H1 (cell line): ENCODE results near the gene DAO. TPM values are rescaled to one million over a fixed set of nuclear protein-coding genes. Genes with fewer than 3 reads are reported as not detected.

Experiments
- CTCF ChIA-PET: fragments of 300-600 bp; sonication (Branson Sonifier 250); formaldehyde crosslinking; loops from one replicate; lab custom pipeline; 2021; ENCODE audit not compliant: partially characterized antibody; lab: Charles Lee
- POLR2A ChIA-PET: fragments of 300-600 bp; sonication (Branson Sonifier 250); formaldehyde crosslinking; loops from one replicate; lab custom pipeline; 2021; ENCODE audit warnings: inconsistent platforms; ENCODE audit not compliant: partially characterized antibody; lab: Charles Lee
- DNase-seq, 2 experiments: peaks; one replicate each; pipeline versions ENCODE4 v3.0.0 to v3.0.0-alpha.2; 2010 to 2022; ENCODE audit warnings: low spot score in 2 of 2, low read depth in 1 of 2, mixed read lengths in 1 of 2
- FAIRE-seq: peaks from 2 replicates; lab custom pipeline; 2011; peaks lifted over from hg19 to GRCh38; lab: Jason Lieb, UNC
- H2AFZ ChIP-seq: 2 replicates; pipeline ENCODE4 v1.8.1; 2012; ENCODE audit warnings: low read length, inconsistent platforms
- H2AK5ac ChIP-seq: 2 replicates; pipeline ENCODE4 v1.6.1; 2013; ENCODE audit warnings: low read depth, low read length
- H2BK120ac ChIP-seq: replicated peaks from 2 replicates; pipeline ENCODE3; 2013; ENCODE audit warnings: low read depth, low read length, inconsistent platforms
- H2BK12ac ChIP-seq: 2 replicates; pipeline ENCODE4 v1.6.1; 2013; ENCODE audit warnings: low read depth, low read length
- H2BK15ac ChIP-seq: 2 replicates; pipeline ENCODE4 v1.6.1; 2013; ENCODE audit warnings: low read length
- H2BK20ac ChIP-seq: 2 replicates; pipeline ENCODE4 v1.6.1; 2013; ENCODE audit warnings: low read length
- H2BK5ac ChIP-seq: 2 replicates; pipeline ENCODE4 v1.6.1; 2013; ENCODE audit warnings: low read depth, low read length
- H3K14ac ChIP-seq: 2 replicates; pipeline ENCODE4 v1.6.1; 2013; ENCODE audit warnings: inconsistent platforms; ENCODE audit not compliant: insufficient read length
- H3K18ac ChIP-seq: 2 replicates; pipeline ENCODE4 v1.6.1; 2013; ENCODE audit warnings: low read length; ENCODE audit errors: extremely low read depth
- H3K23ac ChIP-seq: 2 replicates; pipeline ENCODE4 v1.6.1; 2013; ENCODE audit warnings: inconsistent platforms; ENCODE audit not compliant: insufficient read length
- H3K23me2 ChIP-seq: 2 replicates; pipeline ENCODE4 v1.6.1; 2013; ENCODE audit warnings: low read depth, low read length
- H3K27ac ChIP-seq: 2 replicates; pipeline ENCODE4 v1.6.1; 2011; ENCODE audit warnings: low read depth, low read length, inconsistent platforms
- H3K27me3 ChIP-seq, 4 experiments: replicated peaks in 1 of 4; 1 replicate in 1 of 4; 2 replicates in 3 of 4; pipeline versions ENCODE4 v1.6.1 to v1.8.1; 2011 to 2013; ENCODE audit warnings: low read length in 3 of 4, mild to moderate bottlenecking in 3 of 4, inconsistent platforms in 2 of 4, mixed read lengths in 2 of 4, moderate library complexity in 1 of 4; ENCODE audit not compliant: control insufficient read depth in 3 of 4, insufficient read depth in 3 of 4; ENCODE audit errors: extremely low read depth in 1 of 4
- H3K36me3 ChIP-seq, 4 experiments: 2 replicates each; pipeline versions ENCODE4 v1.6.1 to v1.8.1; 2011 to 2013; ENCODE audit warnings: mild to moderate bottlenecking in 4 of 4, low read length in 3 of 4, moderate library complexity in 2 of 4, control low read depth in 1 of 4, inconsistent platforms in 1 of 4; ENCODE audit not compliant: insufficient read depth in 4 of 4, control insufficient read depth in 2 of 4
- H3K4ac ChIP-seq: replicated peaks from 2 replicates; pipeline ENCODE3; 2013; ENCODE audit warnings: low read length, low read depth, mixed read lengths, inconsistent platforms; ENCODE audit not compliant: insufficient read length
- H3K4me1 ChIP-seq, 4 experiments: replicated peaks in 1 of 4; 1 replicate in 1 of 4; 2 replicates in 3 of 4; pipeline versions ENCODE4 v1.6.1 to v1.8.1; 2011 to 2013; ENCODE audit warnings: low read length in 3 of 4, inconsistent platforms in 2 of 4, mixed read lengths in 1 of 4; ENCODE audit not compliant: insufficient read depth in 4 of 4, control insufficient read depth in 3 of 4
- H3K4me2 ChIP-seq, 2 experiments: 2 replicates each; pipeline versions ENCODE4 v1.6.1 to v1.8.1; 2011 to 2013; ENCODE audit warnings: low read depth in 2 of 2, low read length in 2 of 2, control low read depth in 1 of 2, inconsistent platforms in 1 of 2, mild to moderate bottlenecking in 1 of 2; ENCODE audit not compliant: insufficient read depth in 1 of 2
- H3K4me3 ChIP-seq, 4 experiments: fragments of 200-600, 300-600 bp in 1 of 4; sonication (generic), shearing (Covaris generic), sonication (Bioruptor Twin) in 1 of 4; 2 replicates each; pipeline versions ENCODE4 v1.5.1 to v1.8.1; 2011 to 2016; ENCODE audit warnings: low read length in 4 of 4, low read depth in 3 of 4, control low read depth in 2 of 4, inconsistent platforms in 2 of 4, mild to moderate bottlenecking in 2 of 4, mixed read lengths in 1 of 4, moderate library complexity in 1 of 4; ENCODE audit not compliant: insufficient read depth in 2 of 4; ENCODE audit errors: extremely low read depth in 1 of 4
- H3K56ac ChIP-seq: replicated peaks from 2 replicates; pipeline ENCODE3; 2013; ENCODE audit warnings: low read depth, mild to moderate bottlenecking, mixed read lengths, low read length, inconsistent platforms; ENCODE audit not compliant: insufficient read length
- H3K79me1 ChIP-seq: 2 replicates; pipeline ENCODE4 v1.6.1; 2013; ENCODE audit warnings: low read depth, low read length, control low read depth
- H3K79me2 ChIP-seq, 2 experiments: 2 replicates each; pipeline versions ENCODE4 v1.6.1 to v1.8.1; 2012 to 2013; ENCODE audit warnings: low read length in 2 of 2, mild to moderate bottlenecking in 2 of 2, inconsistent platforms in 1 of 2; ENCODE audit not compliant: insufficient read depth in 2 of 2, control insufficient read depth in 1 of 2
- H3K9ac ChIP-seq, 4 experiments: replicated peaks in 1 of 4; 1 replicate in 1 of 4; 2 replicates in 3 of 4; pipeline versions ENCODE4 v1.6.1 to v1.8.1; 2011 to 2013; ENCODE audit warnings: low read depth in 3 of 4, low read length in 3 of 4, control low read depth in 2 of 4, mild to moderate bottlenecking in 2 of 4, moderate library complexity in 2 of 4, inconsistent platforms in 1 of 4; ENCODE audit errors: extremely low read depth in 1 of 4
- H3K9me3 ChIP-seq, 2 experiments: 2 replicates each; pipeline versions ENCODE4 v1.6.1 to v1.8.1; 2012 to 2013; ENCODE audit warnings: mild to moderate bottlenecking in 2 of 2, moderate library complexity in 2 of 2, control low read depth in 1 of 2, inconsistent platforms in 1 of 2, low read depth in 1 of 2, low read length in 1 of 2, mixed read lengths in 1 of 2; ENCODE audit not compliant: insufficient read depth in 2 of 2
- H4K20me1 ChIP-seq, 2 experiments: replicated peaks in 1 of 2; 2 replicates each; pipeline versions ENCODE3 to v1.8.1; 2011 to 2013; ENCODE audit warnings: inconsistent platforms in 2 of 2, low read length in 2 of 2, mild to moderate bottlenecking in 1 of 2; ENCODE audit not compliant: insufficient read depth in 2 of 2, control insufficient read depth in 1 of 2
- H4K5ac ChIP-seq: 2 replicates; pipeline ENCODE4 v1.6.1; 2013; ENCODE audit warnings: low read length, low read depth, mixed read lengths, inconsistent platforms; ENCODE audit not compliant: insufficient read length
- H4K8ac ChIP-seq: 2 replicates; pipeline ENCODE4 v1.8.0; 2013; ENCODE audit warnings: mild to moderate bottlenecking, moderate library complexity, low read length, inconsistent platforms; ENCODE audit not compliant: insufficient read depth; ENCODE audit errors: extremely low read depth
- H4K91ac ChIP-seq: replicated peaks from 2 replicates; pipeline ENCODE3; 2013; ENCODE audit warnings: low read length, mixed read lengths, inconsistent platforms; ENCODE audit not compliant: insufficient read length
- EP300 ChIP-seq, 2 experiments: IDR thresholded peaks; 1 replicate in 1 of 2; 2 replicates in 1 of 2; pipeline ENCODE4 v1.6.1; 2011 to 2012; ENCODE audit warnings: low read depth in 2 of 2, low read length in 2 of 2, mild to moderate bottlenecking in 2 of 2, borderline replicate concordance in 1 of 2, inconsistent platforms in 1 of 2, moderate library complexity in 1 of 2
- HDAC2 ChIP-seq, 2 experiments: fragments of 300-600 bp in 1 of 2; sonication (generic) in 1 of 2; IDR thresholded peaks; 2 replicates each; pipeline ENCODE4 v1.6.1; 2011 to 2012; ENCODE audit warnings: low read depth in 2 of 2, low read length in 2 of 2, mild to moderate bottlenecking in 2 of 2, moderate library complexity in 2 of 2, borderline replicate concordance in 1 of 2, inconsistent platforms in 1 of 2
- PHF8 ChIP-seq: fragments of 200-600 bp; sonication (generic); conservative IDR thresholded peaks from 2 replicates; pipeline ENCODE4 v1.7.1; 2012; ENCODE audit warnings: low read depth, mild to moderate bottlenecking, inconsistent platforms, low read length, moderate library complexity
- POU5F1 ChIP-seq: IDR thresholded peaks from 2 replicates; pipeline ENCODE4 v1.6.1; 2011; ENCODE audit warnings: low read depth, mild to moderate bottlenecking, low read length, moderate library complexity
- WGBS, 2 experiments: shearing (Covaris generic) in 1 of 2; methylation state at CpG; one replicate each; pipeline versions ENCODE4 v1.1.6 to v1.1.7; 2013 to 2015; ENCODE audit warnings: low lambda C conversion rate in 2 of 2, mixed read lengths in 2 of 2, inconsistent platforms in 1 of 2, low coverage in 1 of 2, missing lambda C conversion rate in 1 of 2; ENCODE audit not compliant: insufficient replicate concordance in 2 of 2, insufficient coverage in 1 of 2, insufficient read length in 1 of 2; ENCODE audit errors: extremely low coverage in 1 of 2, missing lambda C conversion rate in 1 of 2; 5-methylcytosine and 5-hydroxymethylcytosine counted together
- polyA plus RNA-seq, 7 experiments: library from polyadenylated mRNA; depleted of rRNA in 3 of 7; stranded (reverse) in 5 of 7; unstranded in 2 of 7; fragments of >200 nt in 5 of 7; fragments of 200-250 nt in 2 of 7; gene quantifications; 1 replicate in 5 of 7; 2 replicates in 1 of 7; 4 replicates in 1 of 7; pipeline versions ENCODE4 v1.2.1 to v1.2.3, GENCODE V29; 2011 to 2013; ENCODE audit warnings: missing spikeins in 2 of 7, mixed read lengths in 2 of 7
- total RNA-seq: library from RNA; stranded (reverse); fragmentation: NEBNext Ultra II Directional; extraction: Animal tissue kit (Norgen Biotek cat#: 25700); gene quantifications from 2 replicates; pipeline ENCODE4 v1.2.1, GENCODE V29; 2021

DAO gene
- total and polyA plus RNA-seq, 2 of the 8 experiments (the other 6 are each of a cell fraction or from before 2014, with no cell fraction given), result not detected

- no peak overlapping the region for H3K56ac ChIP-seq
- no peak overlapping the region for H3K14ac ChIP-seq
- 81% methylated on average over 4 of the region's 4 CpGs; no CpG with 5 or more reads in 1 of the 2 experiments for WGBS, 2 experiments
- H2BK20ac ChIP-seq, result no peak overlapping the region
- no peaks in the 10 kb centered on the region for H3K23me2 ChIP-seq
- H4K5ac ChIP-seq, result no peak overlapping the region
- H3K27ac ChIP-seq, result no peak overlapping the region
- H3K36me3 ChIP-seq, result no peaks in the 10 kb centered on the region
- no peak overlapping the region for H3K4me3 ChIP-seq
- no peak overlapping the region for H2BK15ac ChIP-seq
- H3K27me3 ChIP-seq, result no peaks in the 10 kb centered on the region
- no peak overlapping the region for H3K23ac ChIP-seq
- H4K8ac ChIP-seq, result no peak overlapping the region
- no peaks in the 10 kb centered on the region for H3K79me2 ChIP-seq
- no peaks in the 10 kb centered on the region for H3K79me1 ChIP-seq
- no peak overlapping the region for H4K91ac ChIP-seq
- H3K4ac ChIP-seq, result no peak overlapping the region
- no peak overlapping the region for H3K4me2 ChIP-seq
- H3K9me3 ChIP-seq, result no peaks in the 10 kb centered on the region
- no peaks in the 10 kb centered on the region for H4K20me1 ChIP-seq
- ChIA-PET POLR2A (no interaction called here), CTCF (interaction anchor here (0.9 to 2.4 kb wide), 3 partner anchors 15 to 126 kb away, joined by 3 to 12 read pairs (median 4); no protein-coding TSS in a partner anchor)
- H3K9ac ChIP-seq, result no peak overlapping the region
- H3K4me1 ChIP-seq, result no peaks in the 10 kb centered on the region
- H2BK12ac ChIP-seq, result no peak overlapping the region
- DNase-seq (no peak), FAIRE-seq (no peak)
- H2BK120ac ChIP-seq, result no peak overlapping the region
- no peak overlapping the region for H2BK5ac ChIP-seq
- H2AK5ac ChIP-seq, result no peak overlapping the region
- H2AFZ ChIP-seq, result no peak overlapping the region
- no peak overlapping the region for H3K18ac ChIP-seq
- TF ChIP-seq PHF8 (no peak), EP300 (IDR thresholded peaks at IDR 0.05; ENCODE audit: borderline replicate concordance in 1 of 2, low read depth in 2 of 2, low read length in 2 of 2) (no peak), HDAC2 (IDR thresholded peaks at IDR 0.05; ENCODE audit: borderline replicate concordance in 1 of 2, low read depth in 2 of 2, low read length in 2 of 2) (no peak), POU5F1 (no peak)
Observed at GRCh38 chr12:108868781-108869180, 11.1 kb upstream of the DAO start.
